CD4-positive, alpha-beta T cell treated with Interleukin-6 for 4 hours (primary cell): ENCODE results near the gene TMIGD3.
"Not testable (repeated sequence)": the region's sequence is repeated elsewhere in the genome, so short reads cannot be mapped to it uniquely, and the experiment has no call there.

Experiments
- DNase-seq: peaks from one replicate; pipeline ENCODE4 v3.0.0-alpha.2; 2020; ENCODE audit warnings: mixed read lengths

Gene TMIGD3

GRCh38 chr1:111503585-111504060 is at the start of gene TMIGD3, which contains the start of gene ADORA3:
TMIGD3 (minus strand) TSS chr1:111503633; CDS start chr1:111503354, 279 bp downstream.
ADORA3 (minus strand) TSS chr1:111503633; CDS start chr1:111503354, 279 bp downstream.
- peak; percentile 23 for DNase-seq

GRCh38 chr1:111553196-111553595 is 49.8 kb upstream of the TMIGD3 start:
- DNase-seq: no peak

GRCh38 chr1:111552587-111552986 is 49.2 kb upstream of the TMIGD3 start:
- no peak for DNase-seq

- DNase-seq: no peak
Observed at GRCh38 chr1:111551623-111552411, 48.4 kb upstream of the TMIGD3 start.

- not testable (repeated sequence) for DNase-seq
Observed at GRCh38 chr1:111547786-111548185, 44.4 kb upstream of the TMIGD3 start.

- DNase-seq: no peak
Observed at GRCh38 chr1:111542187-111542586, 38.8 kb upstream of the TMIGD3 start.

GRCh38 chr1:111541721-111542120 is 38.3 kb upstream of the TMIGD3 start:
- no peak for DNase-seq

- no peak for DNase-seq
Observed at GRCh38 chr1:111540928-111541327, 37.5 kb upstream of the TMIGD3 start.

- no peak for DNase-seq
Observed at GRCh38 chr1:111538343-111539025, 35.1 kb upstream of the TMIGD3 start.

- no peak for DNase-seq
Observed at GRCh38 chr1:111535256-111536191, 32.1 kb upstream of the TMIGD3 start.

GRCh38 chr1:111520053-111520452 is 16.6 kb upstream of the TMIGD3 start:
- DNase-seq: no peak

GRCh38 chr1:111517469-111518225 is 14.2 kb upstream of the TMIGD3 start:
- DNase-seq: peak; percentile 59

- peak; percentile 48 for DNase-seq
Observed at GRCh38 chr1:111516005-111516535, 12.6 kb upstream of the TMIGD3 start.

GRCh38 chr1:111515291-111516004 is 12.0 kb upstream of the TMIGD3 start:
- DNase-seq: peak; percentile 50

- DNase-seq: no peak
Observed at GRCh38 chr1:111513410-111514020, 10.1 kb upstream of the TMIGD3 start.

- no peak for DNase-seq
Observed at GRCh38 chr1:111512931-111513330, 9.5 kb upstream of the TMIGD3 start.

- no peak for DNase-seq
Observed at GRCh38 chr1:111512132-111512889, 8.9 kb upstream of the TMIGD3 start.

GRCh38 chr1:111511370-111511769 is 7.9 kb upstream of the TMIGD3 start:
- peak; percentile 28 for DNase-seq

- DNase-seq: no peak
Observed at GRCh38 chr1:111509997-111510375, 6.6 kb upstream of the TMIGD3 start.
